ENCODE data around the gene LRRC55.

DNA sequence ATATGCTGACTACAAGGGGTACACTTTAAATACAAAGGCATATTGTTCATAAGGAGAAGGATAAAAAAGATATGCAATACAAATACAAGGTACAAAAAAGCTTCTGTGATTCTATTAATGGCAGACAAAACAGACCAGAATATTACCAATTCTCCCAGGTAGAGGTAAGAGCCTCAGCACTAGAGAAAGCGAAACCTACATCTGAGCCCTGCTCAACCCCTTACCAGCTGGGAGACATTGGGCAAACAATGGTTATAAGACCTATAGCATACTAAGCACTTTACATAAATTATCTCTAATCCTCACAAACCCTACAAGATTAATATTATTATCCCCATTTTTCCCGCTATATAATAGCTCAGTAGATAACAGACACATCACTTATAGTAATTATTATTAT is 41.2 kb upstream of the LRRC55 start:
- TF ChIP-seq, protein P1, sequence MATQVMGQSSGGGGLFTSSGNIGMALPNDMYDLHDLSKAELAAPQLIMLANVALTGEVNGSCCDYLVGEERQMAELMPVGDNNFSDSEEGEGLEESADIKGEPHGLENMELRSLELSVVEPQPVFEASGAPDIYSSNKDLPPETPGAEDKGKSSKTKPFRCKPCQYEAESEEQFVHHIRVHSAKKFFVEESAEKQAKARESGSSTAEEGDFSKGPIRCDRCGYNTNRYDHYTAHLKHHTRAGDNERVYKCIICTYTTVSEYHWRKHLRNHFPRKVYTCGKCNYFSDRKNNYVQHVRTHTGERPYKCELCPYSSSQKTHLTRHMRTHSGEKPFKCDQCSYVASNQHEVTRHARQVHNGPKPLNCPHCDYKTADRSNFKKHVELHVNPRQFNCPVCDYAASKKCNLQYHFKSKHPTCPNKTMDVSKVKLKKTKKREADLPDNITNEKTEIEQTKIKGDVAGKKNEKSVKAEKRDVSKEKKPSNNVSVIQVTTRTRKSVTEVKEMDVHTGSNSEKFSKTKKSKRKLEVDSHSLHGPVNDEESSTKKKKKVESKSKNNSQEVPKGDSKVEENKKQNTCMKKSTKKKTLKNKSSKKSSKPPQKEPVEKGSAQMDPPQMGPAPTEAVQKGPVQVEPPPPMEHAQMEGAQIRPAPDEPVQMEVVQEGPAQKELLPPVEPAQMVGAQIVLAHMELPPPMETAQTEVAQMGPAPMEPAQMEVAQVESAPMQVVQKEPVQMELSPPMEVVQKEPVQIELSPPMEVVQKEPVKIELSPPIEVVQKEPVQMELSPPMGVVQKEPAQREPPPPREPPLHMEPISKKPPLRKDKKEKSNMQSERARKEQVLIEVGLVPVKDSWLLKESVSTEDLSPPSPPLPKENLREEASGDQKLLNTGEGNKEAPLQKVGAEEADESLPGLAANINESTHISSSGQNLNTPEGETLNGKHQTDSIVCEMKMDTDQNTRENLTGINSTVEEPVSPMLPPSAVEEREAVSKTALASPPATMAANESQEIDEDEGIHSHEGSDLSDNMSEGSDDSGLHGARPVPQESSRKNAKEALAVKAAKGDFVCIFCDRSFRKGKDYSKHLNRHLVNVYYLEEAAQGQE (IDR thresholded peaks at IDR 0.05; ENCODE audit: low read depth, low read length) = no peak
- TF ChIP-seq RAD21 (IDR thresholded peaks at IDR 0.05; ENCODE audit: low read length) (no peak), CHD2 (IDR thresholded peaks at IDR 0.05; ENCODE audit: low read length, partially characterized antibody) (no peak), POLR2AphosphoS5 (IDR thresholded peaks at IDR 0.05; ENCODE audit: low read depth, low read length) (no peak), CTCF (IDR thresholded peaks at IDR 0.05) (no peak), EZH2phosphoT487 (IDR thresholded peaks at IDR 0.05; ENCODE audit: borderline replicate concordance, low read depth) (no peak)

All from SK-N-SH (cell line).